IMR-90 (cell line): ENCODE results near the gene KRT82. TPM values are rescaled to one million over a fixed set of nuclear protein-coding genes. Genes with fewer than 3 reads are reported as not detected.

Experiments
- ATAC-seq: fragments of 200-7000 bp; cut with Tn5 transposase; 2 replicates; pipeline ENCODE4 v1.9.1; 2020; ENCODE audit warnings: low read depth, mild to moderate bottlenecking, moderate library complexity
- BruUV-seq: library from RNA; stranded (reverse); fragments of 400-500 nt; replicated peaks from 2 replicates; lab custom pipeline; 2021; lab: Mats Ljungman, UMichigan
- CTCF ChIA-PET: fragments of 300-600 bp; formaldehyde crosslinking; extraction: SDS; loops from one replicate; lab custom pipeline; 2021; ENCODE audit warnings: antibody characterized with exemption; lab: Yijun Ruan, JAX
- POLR2A ChIA-PET: fragments of 300-600 bp; sonication (Branson Sonifier 250); formaldehyde crosslinking; loops from one replicate; lab custom pipeline; 2022; ENCODE audit warnings: antibody characterized with exemption; ENCODE audit not compliant: unreplicated experiment; lab: Charles Lee
- DNase-seq: peaks from one replicate; pipeline ENCODE4 v3.0.0; 2013
- H2AFZ ChIP-seq: replicated peaks from 2 replicates; pipeline ENCODE3; 2013; ENCODE audit warnings: low read length, mild to moderate bottlenecking; ENCODE audit not compliant: poor library complexity
- H2AK5ac ChIP-seq: 2 replicates; pipeline ENCODE4 v1.6.1; 2013; ENCODE audit warnings: low read depth, low read length, inconsistent platforms
- H2AK9ac ChIP-seq: replicated peaks from 2 replicates; pipeline ENCODE3; 2013; ENCODE audit warnings: mild to moderate bottlenecking, low read depth, low read length, moderate library complexity; ENCODE audit not compliant: poor library complexity
- H2BK120ac ChIP-seq: 2 replicates; pipeline ENCODE4 v1.6.1; 2013; ENCODE audit warnings: low read depth, low read length, inconsistent platforms
- H2BK15ac ChIP-seq: 3 replicates; pipeline ENCODE4 v1.6.1; 2013; ENCODE audit warnings: low read depth, low read length, inconsistent platforms
- H2BK20ac ChIP-seq: 2 replicates; pipeline ENCODE4 v1.6.1; 2013; ENCODE audit warnings: low read depth, mild to moderate bottlenecking, inconsistent platforms, low read length, moderate library complexity
- H2BK5ac ChIP-seq: 2 replicates; pipeline ENCODE4 v1.6.1; 2013; ENCODE audit warnings: mild to moderate bottlenecking, low read depth, low read length, inconsistent platforms; ENCODE audit not compliant: poor library complexity, severe bottlenecking
- H3K14ac ChIP-seq: replicated peaks from 2 replicates; pipeline ENCODE4 v1.6.1; 2013; ENCODE audit warnings: low read depth, low read length, inconsistent platforms
- H3K18ac ChIP-seq: 2 replicates; pipeline ENCODE4 v1.6.1; 2013; ENCODE audit warnings: low read depth, low read length, control low read depth
- H3K23ac ChIP-seq: 2 replicates; pipeline ENCODE4 v1.6.1; 2013; ENCODE audit warnings: low read depth, low read length, inconsistent platforms
- H3K27ac ChIP-seq: 2 replicates; pipeline ENCODE4 v1.5.1; 2013; ENCODE audit warnings: mild to moderate bottlenecking, control low read depth, low read length; ENCODE audit not compliant: insufficient read depth
- H3K27me3 ChIP-seq: 2 replicates; pipeline ENCODE4 v1.6.1; 2013; ENCODE audit warnings: low read length; ENCODE audit not compliant: control insufficient read depth, insufficient read depth
- H3K36me3 ChIP-seq: 2 replicates; pipeline ENCODE4 v1.6.1; 2013; ENCODE audit warnings: low read length, mixed read lengths; ENCODE audit not compliant: control insufficient read depth, insufficient read depth
- H3K4ac ChIP-seq: 2 replicates; pipeline ENCODE4 v1.6.1; 2013; ENCODE audit warnings: low read depth, low read length, inconsistent platforms
- H3K4me1 ChIP-seq: 2 replicates; pipeline ENCODE4 v1.6.1; 2013; ENCODE audit warnings: low read length, mixed read lengths; ENCODE audit not compliant: control insufficient read depth, insufficient read depth
- H3K4me2 ChIP-seq: 2 replicates; pipeline ENCODE4 v1.6.1; 2013; ENCODE audit warnings: low read depth, mild to moderate bottlenecking, control low read depth, low read length, moderate library complexity
- H3K4me3 ChIP-seq: 2 replicates; pipeline ENCODE4 v1.5.1; 2013; ENCODE audit warnings: low read depth, mild to moderate bottlenecking, control low read depth, low read length, moderate library complexity; ENCODE audit not compliant: insufficient read depth
- H3K56ac ChIP-seq: 2 replicates; pipeline ENCODE4 v1.6.1; 2013; ENCODE audit warnings: low read length, inconsistent platforms; ENCODE audit not compliant: insufficient read depth; ENCODE audit errors: extremely low read depth
- H3K79me1 ChIP-seq, 2 experiments: 2 replicates each; pipeline ENCODE4 v1.6.1; 2013; ENCODE audit warnings: low read length in 2 of 2, inconsistent platforms in 1 of 2, low read depth in 1 of 2
- H3K9ac ChIP-seq: 2 replicates; pipeline ENCODE4 v1.6.1; 2013; ENCODE audit warnings: low read depth, low read length, control low read depth
- H3K9me1 ChIP-seq: 2 replicates; pipeline ENCODE4 v1.6.1; 2013; ENCODE audit warnings: low read length, inconsistent platforms; ENCODE audit not compliant: insufficient read depth
- H3K9me3 ChIP-seq: 2 replicates; pipeline ENCODE4 v1.6.1; 2013; ENCODE audit warnings: low read length; ENCODE audit not compliant: control insufficient read depth, insufficient read depth
- H4K20me1 ChIP-seq: 2 replicates; pipeline ENCODE4 v1.6.1; 2013; ENCODE audit warnings: low read length, inconsistent platforms; ENCODE audit not compliant: insufficient read depth
- H4K5ac ChIP-seq: 2 replicates; pipeline ENCODE4 v1.6.1; 2013; ENCODE audit warnings: mild to moderate bottlenecking, low read depth, low read length, control low read depth
- H4K8ac ChIP-seq, 2 experiments: 2 replicates each; pipeline ENCODE4 v1.6.1; 2013; ENCODE audit warnings: low read depth in 2 of 2, low read length in 2 of 2, control low read depth in 1 of 2, inconsistent platforms in 1 of 2
- H4K91ac ChIP-seq: 2 replicates; pipeline ENCODE4 v1.6.1; 2013; ENCODE audit warnings: low read depth, low read length, inconsistent platforms; ENCODE audit not compliant: insufficient read depth
- BHLHE40 ChIP-seq: fragments of 150-350 bp; IDR thresholded peaks from 2 replicates; pipeline ENCODE4 v1.6.1; 2016; ENCODE audit warnings: mild to moderate bottlenecking, low read depth, low read length
- CEBPB ChIP-seq: IDR thresholded peaks from 2 replicates; pipeline ENCODE4 v1.6.1; 2012; ENCODE audit warnings: low read depth, low read length, improper control_type of control experiment
- CHD1 ChIP-seq: IDR thresholded peaks from 2 replicates; pipeline ENCODE4 v1.6.1; 2012; ENCODE audit warnings: low read depth, low read length, improper control_type of control experiment
- FOS ChIP-seq: fragments of 150-350 bp; IDR thresholded peaks from 2 replicates; pipeline ENCODE4 v1.6.1; 2016; ENCODE audit warnings: low read depth, low read length
- MXI1 ChIP-seq: IDR thresholded peaks from 2 replicates; pipeline ENCODE4 v1.6.1; 2012; ENCODE audit warnings: low read depth, mild to moderate bottlenecking, low read length, moderate library complexity, borderline replicate concordance
- NFE2L2 ChIP-seq: fragments of 150-350 bp; IDR thresholded peaks from 2 replicates; pipeline ENCODE4 v1.6.1; 2016; ENCODE audit warnings: low read depth, mild to moderate bottlenecking, low read length
- POLR2A ChIP-seq: IDR thresholded peaks from 2 replicates; pipeline ENCODE4 v1.6.1; 2012; ENCODE audit warnings: mild to moderate bottlenecking, low read depth, low read length
- RAD21 ChIP-seq: IDR thresholded peaks from 2 replicates; pipeline ENCODE4 v1.6.1; 2012; ENCODE audit warnings: low read length, improper control_type of control experiment
- RCOR1 ChIP-seq: IDR thresholded peaks from 2 replicates; pipeline ENCODE4 v1.6.1; 2012; ENCODE audit warnings: mild to moderate bottlenecking, low read length, improper control_type of control experiment; ENCODE audit not compliant: insufficient replicate concordance
- SMC3 ChIP-seq: fragments of 150-350 bp; IDR thresholded peaks from 2 replicates; pipeline ENCODE4 v1.6.1; 2016; ENCODE audit warnings: low read depth, mild to moderate bottlenecking, antibody characterized with exemption, low read length, moderate library complexity
- WGBS, 2 experiments: methylation state at CpG; one replicate each; pipeline versions ENCODE4 v1.1.5 to v1.1.7; 2013; ENCODE audit warnings: missing lambda C conversion rate in 2 of 2; ENCODE audit not compliant: insufficient read length in 1 of 2; ENCODE audit errors: extremely low coverage in 2 of 2; 5-methylcytosine and 5-hydroxymethylcytosine counted together
- dilution Hi-C: fragments of 300-500 bp; cut with HindIII; formaldehyde crosslinking; loops from one replicate; pipeline ENCODE4 v1.14.3; 2018; ENCODE audit warnings: low sequenced_read_pairs; ENCODE audit not compliant: unreplicated experiment
- in situ Hi-C: fragments of 300-500 bp; cut with MboI; formaldehyde crosslinking; loops from 3 replicates; pipeline ENCODE4 v1.14.3; 2019; ENCODE audit warnings: low sequenced_read_pairs, inconsistent platforms, mixed read lengths
- intact Hi-C: fragments of 100-400 bp; cut with micrococcal nuclease; formaldehyde crosslinking; loops from 2 replicates; pipeline ENCODE4 v1.10.0; 2022
- polyA plus RNA-seq, 3 experiments: library from polyadenylated mRNA; depleted of rRNA; stranded (reverse); fragments of >200 nt; gene quantifications; 2 replicates each; pipeline ENCODE4 v1.2.3, GENCODE V29; 2012; ENCODE audit warnings: low replicate concordance in 1 of 3
- total RNA-seq: library from RNA; depleted of rRNA; stranded (reverse); fragments of >200 nt; gene quantifications from 2 replicates; pipeline ENCODE4 v1.2.3, GENCODE V29; 2012
- TF ChIP-seq, protein P1 (sequence below): conservative IDR thresholded peaks from 2 replicates; pipeline ENCODE4 v1.5.1; 2012; ENCODE audit warnings: mild to moderate bottlenecking, low read depth, low read length, improper control_type of control experiment
- TF ChIP-seq, protein P2 (sequence below): fragments of 150-350 bp; IDR thresholded peaks from 2 replicates; pipeline ENCODE4 v1.6.1; 2017; ENCODE audit warnings: mild to moderate bottlenecking, antibody characterized with exemption, low read length, low read depth

Gene KRT82
- total and polyA plus RNA-seq, 2 of the 4 experiments (the other 2 are of a cell fraction) = not detected

DNA sequence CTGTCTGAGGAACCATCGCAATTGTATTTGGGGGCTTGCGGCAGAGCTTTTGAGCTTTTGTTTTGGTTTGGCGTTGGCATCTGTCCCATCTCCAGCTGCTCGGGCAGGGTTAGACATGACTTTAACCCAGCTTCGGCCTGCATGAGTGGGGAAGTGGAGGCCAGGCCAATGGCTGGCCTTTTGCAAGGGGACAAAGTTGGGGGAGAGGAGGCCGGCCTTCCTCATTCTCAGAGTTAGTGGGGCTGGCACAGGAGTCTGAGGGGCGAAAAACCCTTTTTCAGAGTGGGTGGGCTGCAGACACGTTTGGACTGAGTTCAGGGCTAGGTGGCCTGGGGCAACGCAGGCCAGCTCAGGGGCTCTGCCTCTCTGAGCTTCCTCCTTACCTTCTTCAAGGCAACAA, 5.2 kb downstream of the KRT82 start:
- Histone ChIP-seq H3K27me3 (peaks cover 54% of the 10 kb centered on the region), H3K23ac (no peak overlapping the region), H2BK20ac (no peak overlapping the region), H3K14ac (no peak overlapping the region), H4K20me1 (no peaks in the 10 kb centered on the region), H3K18ac (no peak overlapping the region), H3K36me3 (no peaks in the 10 kb centered on the region), H3K9ac (no peak overlapping the region), H3K27ac (no peak overlapping the region), H2AK5ac (no peak overlapping the region), H2BK15ac (no peak overlapping the region), H4K91ac (no peak overlapping the region), H2BK5ac (no peak overlapping the region), H3K79me1 (no peaks in the 10 kb centered on the region), H3K4me3 (no peak overlapping the region), H2BK120ac (no peak overlapping the region), H3K4me1 (no peaks in the 10 kb centered on the region), H3K9me1 (no peaks in the 10 kb centered on the region), H3K4me2 (no peak overlapping the region), H3K9me3 (no peaks in the 10 kb centered on the region), H2AK9ac (no peak overlapping the region), H3K56ac (no peak overlapping the region), H4K8ac (no peak overlapping the region), H3K4ac (no peak overlapping the region), H4K5ac (no peak overlapping the region), H2AFZ (no peak overlapping the region)
- no peak for DNase-seq
- dilution Hi-C loops (no loop called here), in situ Hi-C loops (no loop called here), intact Hi-C loops (no loop called here)
- WGBS, 2 experiments = 63% methylated on average over 6 of the region's 9 CpGs; no CpG with 5 or more reads in 1 of the 2 experiments
- BruUV-seq = no TSS peak
- ATAC-seq = no peak
- no peak for TF ChIP-seq RCOR1
- no peak for TF ChIP-seq MXI1
- no peak for TF ChIP-seq POLR2A
- no peak for TF ChIP-seq NFE2L2
- no peak for TF ChIP-seq SMC3
- TF ChIP-seq, protein P1, sequence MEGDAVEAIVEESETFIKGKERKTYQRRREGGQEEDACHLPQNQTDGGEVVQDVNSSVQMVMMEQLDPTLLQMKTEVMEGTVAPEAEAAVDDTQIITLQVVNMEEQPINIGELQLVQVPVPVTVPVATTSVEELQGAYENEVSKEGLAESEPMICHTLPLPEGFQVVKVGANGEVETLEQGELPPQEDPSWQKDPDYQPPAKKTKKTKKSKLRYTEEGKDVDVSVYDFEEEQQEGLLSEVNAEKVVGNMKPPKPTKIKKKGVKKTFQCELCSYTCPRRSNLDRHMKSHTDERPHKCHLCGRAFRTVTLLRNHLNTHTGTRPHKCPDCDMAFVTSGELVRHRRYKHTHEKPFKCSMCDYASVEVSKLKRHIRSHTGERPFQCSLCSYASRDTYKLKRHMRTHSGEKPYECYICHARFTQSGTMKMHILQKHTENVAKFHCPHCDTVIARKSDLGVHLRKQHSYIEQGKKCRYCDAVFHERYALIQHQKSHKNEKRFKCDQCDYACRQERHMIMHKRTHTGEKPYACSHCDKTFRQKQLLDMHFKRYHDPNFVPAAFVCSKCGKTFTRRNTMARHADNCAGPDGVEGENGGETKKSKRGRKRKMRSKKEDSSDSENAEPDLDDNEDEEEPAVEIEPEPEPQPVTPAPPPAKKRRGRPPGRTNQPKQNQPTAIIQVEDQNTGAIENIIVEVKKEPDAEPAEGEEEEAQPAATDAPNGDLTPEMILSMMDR = no peak
- no peak for TF ChIP-seq FOS
- TF ChIP-seq CEBPB = no peak
- TF ChIP-seq RAD21 = no peak
- no peak for TF ChIP-seq CHD1
- TF ChIP-seq, protein P2, sequence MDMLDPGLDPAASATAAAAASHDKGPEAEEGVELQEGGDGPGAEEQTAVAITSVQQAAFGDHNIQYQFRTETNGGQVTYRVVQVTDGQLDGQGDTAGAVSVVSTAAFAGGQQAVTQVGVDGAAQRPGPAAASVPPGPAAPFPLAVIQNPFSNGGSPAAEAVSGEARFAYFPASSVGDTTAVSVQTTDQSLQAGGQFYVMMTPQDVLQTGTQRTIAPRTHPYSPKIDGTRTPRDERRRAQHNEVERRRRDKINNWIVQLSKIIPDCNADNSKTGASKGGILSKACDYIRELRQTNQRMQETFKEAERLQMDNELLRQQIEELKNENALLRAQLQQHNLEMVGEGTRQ = no peak
- TF ChIP-seq BHLHE40 = no peak
- POLR2A ChIA-PET = no interaction called here
- CTCF ChIA-PET = no interaction called here
